Stomach (tissue), 4 donors: ENCODE measurements around the gene OLIG2.

ENCODE experiments used
- CTCF ChIP-seq, 7 experiments: fragments of 450-650 bp in 4 of 7; fragments of 200-600 bp in 3 of 7; sonication (generic) in 3 of 7; IDR thresholded peaks; one replicate each; pipeline ENCODE4 v1.5.1; 2016 to 2019; ENCODE audit warnings: antibody characterized with exemption in 7 of 7, control low read depth in 2 of 7, mild to moderate bottlenecking in 1 of 7
- EP300 ChIP-seq: sonication (generic); formaldehyde crosslinking; IDR thresholded peaks from one replicate; pipeline ENCODE4 v1.6.1; 2017; ENCODE audit warnings: antibody characterized with exemption
- POLR2A ChIP-seq, 4 donors: fragments of 450-650 bp; IDR thresholded peaks; one replicate each; pipeline ENCODE4 v1.6.1; 2016; ENCODE audit warnings: antibody characterized with exemption in 4 of 4, control low read depth in 2 of 4, mild to moderate bottlenecking in 1 of 4, moderate library complexity in 1 of 4
- POLR2AphosphoS5 ChIP-seq, 3 donors: sonication (generic); formaldehyde crosslinking; IDR thresholded peaks; one replicate each; pipeline ENCODE4 v1.6.1; 2016; ENCODE audit warnings: antibody characterized with exemption in 3 of 3

GRCh38 chr21:33028773-33029384, 3.1 kb downstream of the OLIG2 start:
- TF ChIP-seq POLR2A (IDR thresholded peaks at IDR 0.05): no peak
- no peak for TF ChIP-seq CTCF (IDR thresholded peaks at IDR 0.05)
- TF ChIP-seq EP300: no peak
- no peak for TF ChIP-seq POLR2AphosphoS5 (IDR thresholded peaks at IDR 0.05)
